ENCODE results near the gene CNKSR3.

CNKSR3 gene

GRCh38 chr6:154478021-154478700, 32.3 kb downstream of the CNKSR3 start:
- no peak for DNase-seq

GRCh38 chr6:154476494-154476893, 34.0 kb downstream of the CNKSR3 start:
- DNase-seq: no peak

GRCh38 chr6:154474648-154475428, 35.6 kb downstream of the CNKSR3 start:
- DNase-seq: no peak

GRCh38 chr6:154473324-154473723, 37.2 kb downstream of the CNKSR3 start:
- no peak for DNase-seq

GRCh38 chr6:154471609-154472362, 38.7 kb downstream of the CNKSR3 start:
- peak; percentile 93 for DNase-seq

DNA sequence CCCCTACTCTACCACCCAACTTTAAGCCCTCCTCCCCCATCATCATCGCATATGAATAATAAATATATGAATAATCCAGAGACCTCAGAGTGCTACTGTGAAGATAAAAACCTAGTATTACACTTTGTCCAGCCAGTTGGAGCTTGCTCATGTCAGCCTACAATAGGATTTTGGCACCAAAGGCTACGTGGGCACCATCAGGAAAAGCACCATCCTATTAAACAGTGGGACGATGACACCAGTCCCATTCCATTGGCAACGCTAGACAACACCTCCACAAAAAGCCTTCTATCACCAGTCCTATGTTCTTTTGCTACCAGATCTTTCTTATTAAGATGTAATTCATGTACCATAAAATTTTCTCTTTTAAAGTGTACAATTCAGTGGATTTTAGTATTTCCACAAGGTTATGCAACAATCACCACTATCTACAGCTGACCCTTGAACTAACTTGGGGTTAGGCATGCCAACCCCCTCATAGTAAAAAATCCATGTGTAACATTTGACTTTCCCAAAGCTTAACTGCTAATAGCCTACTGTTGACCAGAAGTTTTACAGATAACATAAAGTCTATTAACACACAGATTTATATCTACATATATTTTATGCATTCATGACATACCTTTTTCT, 41.1 kb downstream of the CNKSR3 start:
- no peak for DNase-seq

- DNase-seq: no peak
Measured at GRCh38 chr6:154468760-154469159, 41.7 kb downstream of the CNKSR3 start.

GRCh38 chr6:154466971-154467679, 43.4 kb downstream of the CNKSR3 start:
- DNase-seq: no peak

DNA sequence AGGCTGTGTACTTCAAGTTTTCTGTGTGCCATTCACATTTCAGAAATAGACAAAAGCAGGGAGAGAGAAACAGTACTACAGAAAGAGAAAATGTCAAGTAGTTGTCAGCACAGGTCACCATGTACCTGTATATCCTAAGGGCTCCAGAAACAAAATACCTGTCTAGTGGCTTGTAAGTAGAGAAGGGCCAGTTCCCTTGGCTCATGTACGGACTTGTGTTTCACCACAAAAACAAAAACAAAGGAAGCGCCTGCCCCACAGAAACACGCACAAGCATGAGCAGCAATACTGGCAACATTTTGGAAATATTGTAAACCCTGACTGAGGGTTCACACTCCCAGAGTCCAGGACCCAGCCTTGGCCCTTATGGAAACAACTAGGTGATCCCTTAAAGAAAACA, 44.3 kb downstream of the CNKSR3 start:
- peak; percentile 53 for DNase-seq

DNA sequence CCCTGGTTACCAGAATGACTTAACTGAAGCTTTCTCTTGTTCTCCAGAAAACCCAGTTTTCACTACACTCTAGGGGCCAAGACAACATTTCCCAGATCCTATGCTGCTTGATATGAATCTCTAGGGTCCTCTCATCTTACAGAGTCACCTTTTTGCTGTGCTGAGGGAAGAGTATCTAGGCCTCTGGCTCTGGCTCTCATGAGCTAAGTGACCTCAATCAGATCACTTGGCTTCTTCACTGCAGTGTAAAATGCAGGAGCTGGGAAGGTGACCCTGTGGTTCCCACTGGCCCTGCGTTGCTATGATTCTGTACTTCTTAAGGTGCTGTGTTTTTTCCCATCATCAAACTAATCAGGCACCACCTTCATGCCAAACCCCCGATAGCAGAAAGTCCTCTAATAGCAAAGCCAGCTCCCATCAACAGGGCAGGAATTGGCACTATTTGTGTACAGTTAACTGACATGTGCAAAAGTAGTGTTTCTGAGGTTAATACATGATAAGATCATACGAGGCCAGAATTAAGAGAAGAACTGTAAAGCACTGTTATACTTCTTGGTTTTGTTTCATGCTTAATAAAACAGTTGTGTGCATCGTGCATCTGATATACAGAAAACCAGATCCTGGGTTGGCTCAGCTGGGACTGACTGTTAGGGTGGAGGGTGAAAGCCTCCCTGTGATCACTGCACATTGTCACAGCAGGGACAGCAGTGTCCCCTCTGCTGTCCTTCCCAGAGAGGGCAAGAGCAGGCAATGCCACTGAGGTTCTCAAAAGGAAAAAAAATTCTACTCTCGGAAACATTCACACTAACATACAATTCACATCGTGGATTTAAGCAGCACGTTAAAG, 46.7 kb downstream of the CNKSR3 start:
- DNase-seq: peak; percentile 30

GRCh38 chr6:154462425-154462824, 48.1 kb downstream of the CNKSR3 start:
- peak; percentile 48 for DNase-seq

- DNase-seq: no peak
Measured at GRCh38 chr6:154461348-154461747, 49.1 kb downstream of the CNKSR3 start.

GRCh38 chr6:154460306-154461071, 50.0 kb downstream of the CNKSR3 start:
- peak; percentile 23 for DNase-seq

DNA sequence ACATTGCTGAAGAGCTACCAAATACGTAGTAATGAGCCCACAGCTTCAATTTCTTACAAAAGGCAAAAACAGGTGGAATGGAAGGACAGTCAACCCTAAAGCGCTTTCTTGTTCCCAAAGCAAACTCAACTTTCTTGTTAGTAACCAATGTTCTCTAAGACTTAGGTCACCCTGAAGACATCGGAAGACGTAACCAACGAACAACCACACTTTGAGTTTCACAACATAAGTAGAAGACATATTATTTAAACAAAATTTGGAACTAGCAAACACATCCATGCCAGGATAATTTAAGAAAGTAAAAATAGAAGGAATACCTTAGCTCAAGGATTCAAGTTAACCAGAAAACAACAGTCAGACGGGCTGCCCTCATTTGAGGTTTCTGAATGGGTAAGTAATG, 51.0 kb downstream of the CNKSR3 start:
- no peak for DNase-seq

DNA sequence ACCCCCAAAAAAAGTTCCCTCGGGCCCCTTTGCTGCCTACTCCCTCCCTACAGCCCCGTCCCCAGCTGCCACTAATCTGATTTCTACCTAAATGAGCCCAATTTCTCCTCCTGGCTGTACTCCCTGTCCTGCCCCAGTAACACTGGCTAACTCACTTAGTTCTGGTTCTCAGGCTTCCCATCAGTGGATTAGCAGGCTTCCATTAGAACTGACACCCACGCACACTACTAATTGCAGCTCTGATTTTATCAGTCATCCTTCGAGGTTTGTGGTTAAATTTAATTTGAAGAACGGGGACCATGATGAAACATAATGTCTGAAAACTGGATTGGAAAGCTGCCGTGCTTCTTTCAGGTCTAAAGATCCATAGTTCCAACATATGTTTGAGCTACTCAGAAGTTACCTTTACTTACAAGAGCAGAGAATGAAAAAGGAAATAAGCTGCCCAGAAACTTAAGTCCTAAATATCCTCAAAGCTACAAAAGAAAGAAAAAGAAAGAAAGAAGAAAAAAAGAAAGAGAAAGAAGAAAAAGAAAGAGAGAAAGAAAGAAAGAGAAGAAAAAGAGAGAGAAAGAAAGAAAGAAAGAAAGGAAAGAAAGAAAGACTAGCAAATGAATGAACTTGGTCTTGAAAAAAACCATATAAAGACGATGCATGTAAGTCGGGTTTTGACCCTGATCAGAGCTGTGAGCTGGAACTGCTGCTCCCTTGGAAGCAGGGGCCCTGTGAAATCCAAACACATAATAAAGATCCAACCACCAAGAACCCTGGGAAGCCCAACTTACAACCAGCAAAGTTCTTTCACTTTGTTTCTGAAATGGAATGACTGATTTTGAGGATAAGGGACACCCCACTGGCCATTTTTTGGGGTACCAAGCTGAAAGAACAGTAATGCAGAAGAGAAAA, 51.7 kb downstream of the CNKSR3 start:
- peak; percentile 30 for DNase-seq

DNA sequence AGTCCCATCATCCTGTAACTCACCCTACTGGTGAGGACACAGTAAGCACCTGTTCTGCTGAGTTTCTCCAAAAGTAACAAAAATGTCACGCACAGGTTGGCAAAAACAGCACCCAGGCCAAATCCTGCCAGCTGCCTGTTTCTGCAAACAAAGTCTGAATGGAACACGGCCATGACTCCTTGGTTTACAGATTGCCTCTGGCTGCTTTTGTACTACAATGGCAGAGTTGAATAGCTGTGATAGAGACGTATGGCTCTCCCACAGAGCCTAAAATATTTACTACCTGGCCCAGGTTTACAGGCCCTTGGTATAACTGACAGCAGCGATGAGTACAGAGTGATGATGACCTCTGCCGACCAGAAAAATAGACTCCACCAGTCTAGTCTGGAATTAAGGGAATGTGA, 52.6 kb downstream of the CNKSR3 start:
- peak; percentile 98 for DNase-seq

DNA sequence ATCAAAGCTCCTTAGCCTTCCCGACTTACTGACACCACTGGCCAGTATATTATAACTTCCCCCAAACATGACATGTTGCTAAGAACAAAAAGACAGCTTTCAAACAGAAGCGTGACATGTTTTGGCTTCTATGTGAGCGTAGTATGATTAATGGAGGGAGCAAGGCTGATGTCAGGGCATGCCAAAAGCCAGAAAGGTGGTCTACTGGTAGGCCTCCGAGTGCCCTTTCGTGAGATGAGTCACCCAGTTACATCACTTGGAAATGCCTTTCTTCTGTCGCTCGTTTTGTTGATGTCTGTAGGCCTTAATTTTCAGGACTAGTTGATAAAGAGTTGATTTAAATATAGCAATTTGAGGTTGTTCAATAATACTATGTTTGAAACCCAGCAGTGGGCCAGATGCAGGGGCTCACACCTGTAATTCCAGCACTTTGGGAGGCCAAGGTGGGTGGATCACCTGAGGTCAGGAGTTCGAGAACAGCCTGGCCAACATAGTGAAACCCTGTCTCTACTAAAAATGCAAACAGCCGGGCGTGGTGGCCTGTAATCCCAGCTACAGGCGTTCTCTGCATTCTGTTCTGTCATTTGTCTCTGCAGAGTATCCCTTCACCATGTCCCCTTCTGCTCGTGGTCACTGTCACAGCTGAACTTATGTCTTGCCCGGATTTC, 53.3 kb downstream of the CNKSR3 start:
- DNase-seq: peak; percentile 39

GRCh38 chr6:154453329-154453728, 57.2 kb downstream of the CNKSR3 start:
- DNase-seq: no peak

DNA sequence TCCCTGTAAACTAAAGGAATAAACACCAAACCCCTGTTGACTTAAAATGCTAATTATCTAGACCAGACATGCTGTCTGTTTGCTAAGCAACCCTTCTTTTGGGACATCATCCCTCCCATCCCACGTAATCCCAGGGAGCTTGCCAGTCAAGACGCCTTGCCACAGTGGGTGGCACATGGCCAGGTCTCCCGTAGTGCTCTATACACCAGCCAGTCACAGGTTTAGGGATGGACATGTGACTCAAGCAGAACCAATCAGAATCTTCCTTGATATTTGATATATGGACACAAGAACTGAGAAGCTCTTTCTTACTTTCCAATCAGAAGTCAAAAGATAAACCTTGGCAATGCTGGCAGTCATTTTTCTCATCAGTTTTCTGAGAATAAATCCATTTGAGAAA, 60.0 kb downstream of the CNKSR3 start:
- peak; percentile 73 for DNase-seq
